Measurements from ENCODE around the gene PRPF19.
A peak's percentile ranks its signal among the peaks of the same experiment; 100 is the strongest.

The PRPF19 gene

GRCh38 chr11:60937144-60937527 is 30.8 kb upstream of the PRPF19 start:
- DNase-seq: no peak

DNA sequence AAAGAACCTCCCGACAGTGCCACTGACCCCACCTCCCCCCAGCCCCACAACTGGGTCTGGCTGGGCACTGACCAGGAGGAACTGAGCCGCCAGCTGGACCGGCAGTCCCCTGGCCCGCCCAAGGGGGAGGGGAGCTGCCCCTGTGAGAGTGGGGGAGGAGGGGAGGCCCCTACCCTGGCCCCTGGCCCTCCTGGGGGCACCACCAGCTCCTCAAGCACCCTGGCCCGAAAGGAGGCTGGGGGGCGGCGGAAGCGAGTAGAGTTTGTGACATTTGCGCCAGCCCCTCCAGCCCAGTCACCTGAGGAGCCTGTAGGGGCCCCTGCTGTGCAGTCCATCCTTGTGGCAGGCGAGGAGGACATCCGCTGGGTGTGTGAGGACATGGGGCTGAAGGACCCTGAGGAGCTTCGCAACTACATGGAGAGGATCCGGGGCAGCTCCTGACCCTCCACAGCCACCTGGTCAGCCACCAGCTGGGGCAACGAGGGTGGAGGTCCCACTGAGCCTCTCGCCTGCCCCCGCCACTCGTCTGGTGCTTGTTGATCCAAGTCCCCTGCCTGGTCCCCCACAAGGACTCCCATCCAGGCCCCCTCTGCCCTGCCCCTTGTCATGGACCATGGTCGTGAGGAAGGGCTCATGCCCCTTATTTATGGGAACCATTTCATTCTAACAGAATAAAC is 30.2 kb upstream of the PRPF19 start:
- DNase-seq: no peak

GRCh38 chr11:60935676-60936442 is 29.5 kb upstream of the PRPF19 start:
- DNase-seq: no peak

GRCh38 chr11:60934790-60935605 is 28.6 kb upstream of the PRPF19 start:
- no peak for DNase-seq

- no peak for DNase-seq
These were observed 27.9 kb upstream of the PRPF19 start for GRCh38 chr11:60934124-60934789.

GRCh38 chr11:60933416-60934123 is 27.2 kb upstream of the PRPF19 start:
- DNase-seq: no peak

GRCh38 chr11:60932605-60933356 is 26.4 kb upstream of the PRPF19 start:
- no peak for DNase-seq

DNA sequence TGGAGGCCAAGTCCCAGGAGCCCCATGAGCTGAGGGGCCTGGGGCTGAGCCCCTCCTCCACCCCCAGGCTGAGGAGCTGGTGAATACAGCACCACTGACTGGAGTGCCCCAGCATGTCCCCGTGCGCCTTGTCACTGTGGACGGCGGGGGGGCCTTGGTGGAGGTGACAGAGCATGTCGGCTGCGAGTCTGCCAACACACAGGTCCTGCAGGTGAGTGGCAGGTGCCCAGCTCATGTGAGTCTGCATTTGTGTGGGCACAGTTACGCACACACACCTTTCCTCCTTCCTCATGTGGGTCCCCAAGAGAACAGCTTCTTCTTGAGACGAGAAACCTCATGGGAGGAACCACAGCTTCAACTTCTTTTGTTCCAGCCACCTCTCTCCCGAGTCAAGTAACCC is 25.5 kb upstream of the PRPF19 start:
- DNase-seq: no peak

GRCh38 chr11:60930394-60930793 is 24.0 kb upstream of the PRPF19 start:
- no peak for DNase-seq

DNA sequence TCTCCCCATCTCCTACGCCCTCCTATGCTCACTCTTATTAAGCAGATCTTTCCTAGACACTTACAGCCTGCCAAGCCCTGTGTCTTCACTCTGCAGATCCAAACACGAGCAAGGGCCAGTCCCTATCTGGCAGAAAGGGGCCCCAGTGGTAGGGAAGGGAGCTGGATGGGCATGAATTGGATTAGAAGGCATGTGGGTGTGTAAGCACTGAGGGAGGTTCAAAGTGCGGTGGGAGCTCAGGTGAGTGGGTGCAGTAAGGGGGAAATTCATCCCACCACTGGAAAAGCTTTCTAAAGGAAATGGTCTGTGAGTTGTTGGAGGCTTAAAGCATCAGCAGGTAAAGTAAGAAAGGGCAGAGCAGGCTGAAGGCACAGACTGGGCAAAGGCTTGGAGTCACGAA is 23.4 kb upstream of the PRPF19 start:
- no peak for DNase-seq

DNA sequence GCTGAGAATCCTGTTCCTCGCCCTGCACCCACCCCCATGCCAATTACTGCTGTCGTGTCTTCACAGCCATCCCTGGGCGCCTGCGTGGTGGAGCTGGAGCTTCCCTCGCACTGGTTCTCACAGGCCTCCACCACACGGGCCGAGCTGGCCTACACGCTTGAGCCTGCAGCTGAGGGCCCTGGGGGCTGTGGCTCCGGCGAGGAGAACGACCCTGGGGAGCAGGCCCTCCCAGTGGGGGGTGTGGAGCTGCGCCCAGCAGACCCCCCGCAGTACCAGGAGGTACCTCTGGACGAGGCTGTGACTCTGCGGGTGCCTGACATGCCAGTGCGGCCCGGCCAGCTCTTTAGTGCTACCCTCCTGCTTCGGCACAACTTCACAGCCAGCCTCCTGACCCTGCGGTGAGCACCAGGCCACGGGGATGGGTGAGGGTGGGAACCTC is 22.2 kb upstream of the PRPF19 start:
- DNase-seq: no peak

GRCh38 chr11:60927600-60927999 is 21.2 kb upstream of the PRPF19 start:
- DNase-seq: no peak

- no peak for DNase-seq
These were observed 20.7 kb upstream of the PRPF19 start for GRCh38 chr11:60927061-60927592.

DNA sequence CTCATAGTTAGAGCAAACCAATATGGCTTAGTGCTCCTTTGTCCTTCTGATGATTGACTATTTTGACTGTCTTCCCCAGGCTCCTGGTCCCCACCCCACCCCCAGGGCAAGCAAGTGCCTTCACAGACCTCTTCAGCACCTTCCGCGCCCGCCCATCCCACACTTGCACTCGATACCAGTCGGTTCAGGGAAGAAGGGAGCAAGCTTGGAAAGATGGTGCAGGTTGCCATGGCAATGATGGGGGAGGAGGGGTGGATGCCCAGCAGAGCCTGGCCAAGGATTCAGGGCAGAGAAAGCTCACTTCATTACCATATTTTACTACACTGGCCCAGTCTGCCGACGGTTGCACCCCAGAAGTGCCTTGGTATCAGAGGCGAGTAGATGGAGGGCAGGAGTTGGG is 20.1 kb upstream of the PRPF19 start:
- no peak for DNase-seq

- DNase-seq: no peak
These were observed 19.5 kb upstream of the PRPF19 start for GRCh38 chr11:60925868-60926267.

DNA sequence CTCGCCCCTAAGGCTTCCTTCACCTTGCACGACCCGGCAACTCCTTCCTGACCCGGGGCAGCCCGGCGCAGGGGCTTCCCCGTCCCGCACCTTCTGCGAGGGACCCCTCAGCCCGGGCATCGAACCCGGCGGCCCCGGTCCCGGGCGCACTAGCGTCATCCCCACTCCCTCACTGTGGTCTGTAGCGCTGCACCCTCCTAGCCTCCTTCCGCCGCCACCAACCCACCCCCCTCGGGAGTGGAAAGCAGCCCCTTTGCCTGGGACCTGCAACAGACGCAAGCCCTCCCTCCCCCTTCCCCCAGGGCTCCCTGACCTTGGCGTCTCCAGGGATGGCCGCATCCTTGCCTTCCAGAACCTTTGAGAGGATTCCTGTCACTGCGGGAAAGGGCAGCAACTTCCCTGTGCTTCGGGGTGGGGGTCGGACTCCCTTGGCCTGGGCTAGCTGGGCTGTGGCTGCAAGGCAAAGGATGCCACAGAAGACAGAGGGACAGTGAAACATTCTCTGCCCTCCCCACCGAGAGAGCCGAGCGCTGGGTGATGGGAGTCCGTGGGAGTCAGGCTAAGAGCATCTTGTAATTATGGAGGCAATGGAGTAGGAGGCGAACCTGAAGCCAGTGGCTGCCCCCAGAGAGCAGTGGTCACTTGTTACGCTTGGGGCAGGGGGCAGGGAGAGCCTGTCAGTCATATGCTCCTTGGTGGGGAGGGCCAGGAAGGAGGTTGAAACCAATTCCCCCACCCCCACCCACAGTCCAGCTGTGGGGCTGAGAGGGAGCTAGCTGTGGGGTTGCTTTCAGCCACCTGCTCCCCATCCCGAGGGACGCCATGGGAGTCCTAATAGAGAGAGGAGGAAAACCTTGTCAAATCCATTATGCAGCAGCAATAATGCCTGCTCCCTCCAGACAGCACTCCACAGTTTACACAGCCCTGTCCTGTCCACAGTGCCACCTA is 18.8 kb upstream of the PRPF19 start:
- DNase-seq: no peak

- peak; percentile 32 for DNase-seq
These were observed 17.9 kb upstream of the PRPF19 start, which contains the start of gene TMEM132A for GRCh38 chr11:60924110-60924905. TMEM132A (plus strand) TSS chr11:60924460; CDS start chr11:60924634, 174 bp downstream.

- DNase-seq: no peak
These were observed 17.4 kb upstream of the PRPF19 start for GRCh38 chr11:60923800-60924109.

DNA sequence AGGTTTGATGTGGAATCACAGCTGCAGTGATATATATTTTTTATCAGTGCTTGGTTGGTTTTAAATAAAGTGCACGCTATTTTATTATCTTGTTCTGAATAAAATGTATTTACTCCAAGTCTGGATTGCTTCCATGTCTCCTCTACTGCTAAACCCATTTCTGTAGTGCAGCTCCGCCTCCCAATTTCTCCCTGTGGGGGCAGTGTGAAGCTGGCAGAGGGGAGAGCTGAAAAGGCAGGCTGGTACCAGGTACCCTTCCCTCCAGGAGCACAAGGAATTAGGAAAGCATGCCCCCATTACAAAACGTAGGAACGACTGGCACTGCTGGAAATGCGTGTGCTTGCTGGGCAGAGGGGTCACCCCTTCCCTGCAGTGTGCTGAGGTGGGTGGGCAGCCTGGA is 16.9 kb upstream of the PRPF19 start:
- DNase-seq: no peak
